GM21390 (cell line): ENCODE data around the gene NTMT1.
"Not testable (repeated sequence)": the region's sequence is repeated elsewhere in the genome, so short reads cannot be mapped to it uniquely, and the experiment has no call there.

Source experiments
- ATAC-seq: cut with Tn5 transposase; IDR thresholded peaks from one replicate; pipeline ENCODE4 v1.9.1; 2021; ENCODE audit not compliant: unreplicated experiment

The NTMT1 gene

GRCh38 chr9:129649726-129650679, 24.0 kb downstream of the NTMT1 start:
- ATAC-seq: no peak

- ATAC-seq: no peak
Observed at GRCh38 chr9:129650680-129651235, 24.8 kb downstream of the NTMT1 start.

GRCh38 chr9:129653823-129654553, 28.0 kb downstream of the NTMT1 start:
- ATAC-seq: no peak

GRCh38 chr9:129654554-129655040, 28.6 kb downstream of the NTMT1 start:
- no peak for ATAC-seq

DNA sequence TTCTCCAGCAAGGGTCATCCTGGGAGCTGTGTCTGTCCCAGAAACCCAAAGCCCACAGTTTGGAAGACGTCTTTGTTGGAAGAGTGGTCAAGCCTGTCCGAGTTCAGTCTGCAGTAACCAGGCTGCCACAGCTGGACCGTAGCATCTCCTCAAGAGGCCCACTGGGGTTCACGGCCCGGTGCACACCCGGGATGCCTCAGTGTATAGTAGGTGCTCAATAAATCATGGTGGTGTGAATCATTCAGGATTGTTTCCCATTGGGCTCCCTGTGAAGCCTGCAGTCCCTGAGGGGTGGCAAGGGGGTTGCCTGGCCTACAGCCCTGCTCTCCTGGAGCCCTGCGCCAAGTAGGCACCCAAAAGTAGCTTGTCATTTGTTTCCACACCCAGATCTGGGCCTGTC, 29.2 kb downstream of the NTMT1 start:
- no peak for ATAC-seq

DNA sequence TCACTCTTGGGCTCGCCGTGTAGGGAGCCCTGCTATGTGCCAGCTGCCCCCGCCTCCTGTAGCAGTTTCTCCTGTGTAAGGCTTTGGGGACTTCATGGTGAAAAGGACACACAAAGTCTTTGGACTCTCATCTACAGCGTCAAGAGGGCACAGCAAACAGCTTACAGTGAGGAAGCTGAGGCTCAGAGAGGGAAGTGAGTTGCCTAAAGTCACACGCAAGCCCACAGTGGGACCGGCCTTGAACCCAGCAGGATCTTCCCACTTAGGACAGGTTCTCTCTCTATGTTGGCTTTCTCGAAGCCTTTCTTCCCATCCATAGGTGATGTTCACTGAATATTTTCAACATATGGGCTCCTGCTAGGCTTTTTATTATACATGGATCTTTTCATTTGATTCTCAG, 29.7 kb downstream of the NTMT1 start:
- no peak for ATAC-seq

- no peak for ATAC-seq
Observed at GRCh38 chr9:129656795-129657390, 30.9 kb downstream of the NTMT1 start.

- ATAC-seq: no peak
Observed at GRCh38 chr9:129661029-129661428, 35.1 kb downstream of the NTMT1 start.

- not testable (repeated sequence) for ATAC-seq
Observed at GRCh38 chr9:129662239-129662638, 36.3 kb downstream of the NTMT1 start.

- no peak for ATAC-seq
Observed at GRCh38 chr9:129664746-129665388, 38.9 kb downstream of the NTMT1 start.

GRCh38 chr9:129665389-129665775, 39.4 kb downstream of the NTMT1 start, which contains the start of gene PRRX2:
TSS of gene PRRX2 (plus strand) at chr9:129665647. CDS start at chr9:129665868, 221 bp downstream.
- no peak for ATAC-seq

GRCh38 chr9:129665814-129666520, 40.0 kb downstream of the NTMT1 start:
- ATAC-seq: no peak

GRCh38 chr9:129666575-129666974, 40.6 kb downstream of the NTMT1 start:
- no peak for ATAC-seq

DNA sequence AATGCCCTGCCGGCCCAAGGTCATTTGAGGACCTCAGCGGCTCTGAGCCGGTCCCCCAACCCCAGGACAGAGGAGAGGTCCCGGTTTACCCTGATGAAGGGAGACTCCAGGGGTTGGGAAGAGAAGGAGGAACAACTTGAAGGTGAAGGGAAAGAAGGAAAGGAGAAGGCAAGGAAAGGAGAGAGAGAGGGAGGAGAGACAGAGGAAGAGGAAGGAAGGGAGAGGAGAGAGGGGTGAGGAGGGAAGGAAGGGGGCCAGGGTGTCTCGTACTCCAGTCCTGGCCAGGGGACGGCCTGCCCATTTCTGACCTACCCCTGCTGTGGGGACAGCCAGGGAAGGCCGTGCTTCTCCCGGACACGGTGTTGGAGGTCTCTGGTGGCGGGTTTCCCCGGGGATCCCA, 41.4 kb downstream of the NTMT1 start:
- ATAC-seq: no peak

GRCh38 chr9:129667850-129668249, 41.9 kb downstream of the NTMT1 start:
- no peak for ATAC-seq

DNA sequence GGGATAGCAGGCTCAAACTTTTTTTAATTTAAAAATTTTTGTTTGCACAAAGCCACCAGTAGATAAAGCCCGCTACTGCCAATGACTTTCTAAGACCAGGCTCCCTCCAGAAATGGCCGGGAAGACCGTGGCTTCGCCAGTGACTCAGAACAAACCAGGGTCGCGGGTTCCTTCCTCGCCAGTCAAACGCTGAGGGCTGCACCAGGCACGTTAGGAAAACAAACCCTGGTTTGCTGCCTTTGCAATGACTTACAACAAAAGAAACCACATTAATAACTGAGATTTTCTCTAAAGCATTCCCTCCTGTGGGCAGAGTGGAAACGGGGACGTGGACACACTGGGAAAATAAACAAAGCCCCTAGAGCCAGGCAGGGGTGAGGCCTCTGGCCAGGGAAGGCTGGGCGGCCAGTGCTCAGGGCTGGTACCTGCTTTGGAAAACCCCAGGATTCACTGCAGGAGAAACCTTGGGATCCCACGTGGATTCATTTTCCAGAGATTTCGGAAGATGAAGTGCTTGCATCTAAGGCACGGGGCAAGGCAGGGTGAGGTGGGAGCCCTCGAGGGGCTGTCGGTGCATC, 43.3 kb downstream of the NTMT1 start:
- no peak for ATAC-seq

DNA sequence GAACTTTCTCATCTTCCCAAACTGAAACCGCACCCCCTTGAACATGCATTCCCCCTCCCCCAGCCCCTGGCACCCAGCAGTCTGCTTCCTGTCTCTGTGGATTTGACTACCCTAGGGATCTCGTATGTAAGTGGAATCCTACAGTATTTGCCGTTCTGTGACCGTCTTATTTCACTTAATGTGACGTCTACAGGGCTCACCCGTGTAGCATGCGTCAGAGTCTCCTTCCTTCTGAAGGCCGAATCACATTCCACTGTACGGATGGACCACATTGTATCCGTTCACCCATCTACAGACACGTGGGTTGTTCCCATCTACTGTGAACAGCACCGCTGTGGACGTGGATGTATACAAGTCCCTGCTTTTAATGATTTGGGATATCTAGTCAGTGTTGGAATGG, 44.0 kb downstream of the NTMT1 start:
- no peak for ATAC-seq

GRCh38 chr9:129671065-129671464, 45.1 kb downstream of the NTMT1 start:
- no peak for ATAC-seq

- no peak for ATAC-seq
Observed at GRCh38 chr9:129671519-129671918, 45.6 kb downstream of the NTMT1 start.

- ATAC-seq: no peak
Observed at GRCh38 chr9:129672702-129673101, 46.7 kb downstream of the NTMT1 start.
